ENCODE results near the gene NFXL1. TPM values are rescaled to one million over a fixed set of nuclear protein-coding genes. Genes with fewer than 3 reads are reported as not detected.

NFXL1 gene
- total RNA-seq, 1 experiment from 2014 or later = 15.7 TPM

GRCh38 chr4:47830265-47831025 lies 83.9 kb downstream of the NFXL1 start:
- H2AFZ ChIP-seq = no peak overlapping the region
- no peaks in the 10 kb centered on the region for H3K36me3 ChIP-seq (ENCODE audit: low read depth)
- no peaks in the 10 kb centered on the region for H3F3A ChIP-seq (ENCODE audit: insufficient read depth, low read depth)
- no peak for DNase-seq
- no peaks in the 10 kb centered on the region for H3K9me2 ChIP-seq (ENCODE audit: insufficient read depth)
- POLR2A ChIA-PET (ENCODE audit: unreplicated experiment) = no interaction called here
- H3K27ac ChIP-seq = no peak overlapping the region
- no peaks in the 10 kb centered on the region for H3K4me1 ChIP-seq (replicated peaks; ENCODE audit: insufficient read depth)
- H3K9me3 ChIP-seq (ENCODE audit: insufficient read depth, low read depth) = peaks cover 4% of the 10 kb centered on the region; the same call in 1 of the 2 replicates
- TF ChIP-seq EZH2 (IDR thresholded peaks at IDR 0.05; ENCODE audit: low read depth) = no peak
- no peak for TF ChIP-seq CTCF (conservative IDR thresholded peaks at IDR 0.05)
- CTCF ChIA-PET = no interaction called here
- H3K4me3 ChIP-seq = no peak overlapping the region
- H3K27me3 ChIP-seq (ENCODE audit: insufficient read depth, low read depth) = no peaks in the 10 kb centered on the region
- no TSS peak for BruUV-seq (replicated peaks)
- intact Hi-C loops (cut with micrococcal nuclease; ENCODE audit: unreplicated experiment) = no loop called here
- no peaks in the 10 kb centered on the region for H3K79me2 ChIP-seq (ENCODE audit: low read depth)
- no peaks in the 10 kb centered on the region for H4K20me1 ChIP-seq (ENCODE audit: insufficient read depth)
- H3K4me2 ChIP-seq = no peak overlapping the region

- TF ChIP-seq EZH2 (IDR thresholded peaks at IDR 0.05; ENCODE audit: low read depth) (no peak), CTCF (conservative IDR thresholded peaks at IDR 0.05) (no peak)
- no peaks in the 10 kb centered on the region for H3K4me1 ChIP-seq (replicated peaks; ENCODE audit: insufficient read depth)
- CTCF ChIA-PET = no interaction called here
- H3K27me3 ChIP-seq (ENCODE audit: insufficient read depth, low read depth) = no peaks in the 10 kb centered on the region
- H3K9me2 ChIP-seq (ENCODE audit: insufficient read depth) = no peaks in the 10 kb centered on the region
- H3K79me2 ChIP-seq (ENCODE audit: low read depth) = no peaks in the 10 kb centered on the region
- H3K4me2 ChIP-seq = no peak overlapping the region
- DNase-seq = no peak
- H3K36me3 ChIP-seq (ENCODE audit: low read depth) = no peaks in the 10 kb centered on the region
- intact Hi-C loops (cut with micrococcal nuclease; ENCODE audit: unreplicated experiment) = no loop called here
- no TSS peak for BruUV-seq (replicated peaks)
- H4K20me1 ChIP-seq (ENCODE audit: insufficient read depth) = no peaks in the 10 kb centered on the region
- peaks cover 4% of the 10 kb centered on the region; the same call in 1 of the 2 replicates for H3K9me3 ChIP-seq (ENCODE audit: insufficient read depth, low read depth)
- H3K4me3 ChIP-seq = no peak overlapping the region
- H2AFZ ChIP-seq = no peak overlapping the region
- POLR2A ChIA-PET (ENCODE audit: unreplicated experiment) = interaction anchor here (0.6 kb wide), 1 partner anchor 638 kb away, joined by 5 read pairs; no protein-coding TSS in a partner anchor
- H3F3A ChIP-seq (ENCODE audit: insufficient read depth, low read depth) = no peaks in the 10 kb centered on the region
- no peak overlapping the region for H3K27ac ChIP-seq
Measured at GRCh38 chr4:47829438-47829837, 84.9 kb downstream of the NFXL1 start.

- no TSS peak for BruUV-seq (replicated peaks)
- Histone ChIP-seq H3K4me3 (no peak overlapping the region), H3F3A (ENCODE audit: insufficient read depth, low read depth) (no peaks in the 10 kb centered on the region), H4K20me1 (ENCODE audit: insufficient read depth) (no peaks in the 10 kb centered on the region), H3K79me2 (ENCODE audit: low read depth) (no peaks in the 10 kb centered on the region), H3K4me1 (replicated peaks; ENCODE audit: insufficient read depth) (no peaks in the 10 kb centered on the region), H2AFZ (no peak overlapping the region), H3K27ac (no peak overlapping the region), H3K27me3 (ENCODE audit: insufficient read depth, low read depth) (no peaks in the 10 kb centered on the region), H3K9me3 (ENCODE audit: insufficient read depth, low read depth) (no peaks in the 10 kb centered on the region), H3K9me2 (ENCODE audit: insufficient read depth) (no peaks in the 10 kb centered on the region), H3K36me3 (ENCODE audit: low read depth) (no peaks in the 10 kb centered on the region), H3K4me2 (no peak overlapping the region)
- no peak for TF ChIP-seq EZH2 (IDR thresholded peaks at IDR 0.05; ENCODE audit: low read depth)
- TF ChIP-seq CTCF (conservative IDR thresholded peaks at IDR 0.05) = no peak
- ChIA-PET CTCF (no interaction called here), POLR2A (ENCODE audit: unreplicated experiment) (no interaction called here)
- DNase-seq = no peak
- intact Hi-C loops (cut with micrococcal nuclease; ENCODE audit: unreplicated experiment) = no loop called here
Measured at GRCh38 chr4:47827343-47828047, 86.9 kb downstream of the NFXL1 start.

Data from PC-9 (cell line).